ENCODE measurements around the gene RFESD. TPM values are rescaled to one million over a fixed set of nuclear protein-coding genes. Genes with fewer than 3 reads are reported as not detected.

The RFESD gene
- total and polyA plus RNA-seq, 2 of the 4 experiments (the other 2 are of a cell fraction): 1.5 to 2.7 TPM

DNA sequence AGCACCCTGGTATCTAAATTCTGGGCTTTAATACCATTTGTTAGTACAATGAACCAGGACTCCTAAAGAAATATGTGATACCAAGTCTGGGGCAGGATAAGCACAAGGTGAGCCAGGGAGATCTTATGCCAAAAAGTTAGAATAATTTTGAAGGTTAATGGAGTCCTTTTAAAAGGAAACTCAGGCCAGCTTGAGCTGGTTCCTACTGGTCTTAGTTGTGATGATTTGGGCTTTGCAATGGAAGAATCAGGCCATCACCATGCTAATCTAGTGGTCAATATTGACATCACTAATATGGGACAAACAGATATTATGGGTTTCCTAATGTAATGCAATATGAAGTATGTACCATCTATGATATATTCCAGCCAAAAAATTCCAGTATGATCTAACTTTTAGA is 43.8 kb downstream of the RFESD start:
- no peak overlapping the region for H3K23ac ChIP-seq (ENCODE audit: low read depth, low read length)
- intact Hi-C loops (cut with micrococcal nuclease): no loop called here
- no peak overlapping the region for H3K9ac ChIP-seq (ENCODE audit: low read depth, low read length)
- H3K27me3 ChIP-seq (ENCODE audit: control insufficient read depth, insufficient read depth, low read length): no peaks in the 10 kb centered on the region
- dilution Hi-C loops (cut with HindIII; ENCODE audit: low sequenced_read_pairs, unreplicated experiment): no loop called here
- no peak overlapping the region for H3K56ac ChIP-seq (ENCODE audit: extremely low read depth, insufficient read depth, low read length)
- no peak for DNase-seq
- no peak for ATAC-seq (ENCODE audit: low read depth)
- H2AFZ ChIP-seq (replicated peaks; ENCODE audit: low read length, poor library complexity): no peak overlapping the region
- H4K5ac ChIP-seq (ENCODE audit: low read depth, low read length): no peak overlapping the region
- H2BK15ac ChIP-seq (ENCODE audit: low read depth, low read length): no peak overlapping the region
- H2BK120ac ChIP-seq (ENCODE audit: low read depth, low read length): no peak overlapping the region
- in situ Hi-C loops (cut with MboI; ENCODE audit: low sequenced_read_pairs): no loop called here
- no peak overlapping the region for H3K14ac ChIP-seq (replicated peaks; ENCODE audit: low read depth, low read length)
- POLR2A ChIA-PET (ENCODE audit: unreplicated experiment): no interaction called here
- no peak overlapping the region for H2AK9ac ChIP-seq (replicated peaks; ENCODE audit: low read depth, low read length, poor library complexity)
- H2BK5ac ChIP-seq (ENCODE audit: low read depth, low read length, poor library complexity, severe bottlenecking): no peak overlapping the region
- H3K9me3 ChIP-seq (ENCODE audit: control insufficient read depth, insufficient read depth, low read length): no peaks in the 10 kb centered on the region
- no peak overlapping the region for H3K4ac ChIP-seq (ENCODE audit: low read depth, low read length)
- no peaks in the 10 kb centered on the region for H4K20me1 ChIP-seq (ENCODE audit: insufficient read depth, low read length)
- no peaks in the 10 kb centered on the region for H3K36me3 ChIP-seq (ENCODE audit: control insufficient read depth, insufficient read depth, low read length)
- no peak overlapping the region for H3K27ac ChIP-seq (ENCODE audit: insufficient read depth, low read length)
- H3K4me1 ChIP-seq (ENCODE audit: control insufficient read depth, insufficient read depth, low read length): no peaks in the 10 kb centered on the region
- no peak overlapping the region for H3K4me2 ChIP-seq (ENCODE audit: low read depth, low read length)
- H3K18ac ChIP-seq (ENCODE audit: low read depth, low read length): no peak overlapping the region
- H4K91ac ChIP-seq (ENCODE audit: insufficient read depth, low read depth, low read length): no peak overlapping the region
- BruUV-seq (replicated peaks): no TSS peak
- no peak overlapping the region for H3K4me3 ChIP-seq (ENCODE audit: insufficient read depth, low read depth, low read length)
- TF ChIP-seq SMC3 (IDR thresholded peaks at IDR 0.05; ENCODE audit: low read depth, low read length) (no peak), RFX5 (IDR thresholded peaks at IDR 0.05; ENCODE audit: low read depth, low read length) (no peak), POLR2A (IDR thresholded peaks at IDR 0.05; ENCODE audit: low read depth, low read length) (no peak), CHD1 (IDR thresholded peaks at IDR 0.05; ENCODE audit: low read depth, low read length) (no peak), MXI1 (IDR thresholded peaks at IDR 0.05; ENCODE audit: borderline replicate concordance, low read depth, low read length) (no peak), RAD21 (IDR thresholded peaks at IDR 0.05; ENCODE audit: low read length) (no peak), MAZ (IDR thresholded peaks at IDR 0.05; ENCODE audit: borderline replicate concordance, low read depth, low read length) (no peak), BHLHE40 (IDR thresholded peaks at IDR 0.05; ENCODE audit: low read depth, low read length) (no peak), FOS (IDR thresholded peaks at IDR 0.05; ENCODE audit: low read depth, low read length) (no peak), NFE2L2 (IDR thresholded peaks at IDR 0.05; ENCODE audit: low read depth, low read length) (no peak), MAFK (IDR thresholded peaks at IDR 0.05; ENCODE audit: low read depth, low read length) (no peak), RCOR1 (IDR thresholded peaks at IDR 0.05; ENCODE audit: insufficient replicate concordance, low read length) (no peak)
- TF ChIP-seq, protein P1, sequence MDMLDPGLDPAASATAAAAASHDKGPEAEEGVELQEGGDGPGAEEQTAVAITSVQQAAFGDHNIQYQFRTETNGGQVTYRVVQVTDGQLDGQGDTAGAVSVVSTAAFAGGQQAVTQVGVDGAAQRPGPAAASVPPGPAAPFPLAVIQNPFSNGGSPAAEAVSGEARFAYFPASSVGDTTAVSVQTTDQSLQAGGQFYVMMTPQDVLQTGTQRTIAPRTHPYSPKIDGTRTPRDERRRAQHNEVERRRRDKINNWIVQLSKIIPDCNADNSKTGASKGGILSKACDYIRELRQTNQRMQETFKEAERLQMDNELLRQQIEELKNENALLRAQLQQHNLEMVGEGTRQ (IDR thresholded peaks at IDR 0.05; ENCODE audit: low read depth, low read length): no peak
- TF ChIP-seq, protein P2, sequence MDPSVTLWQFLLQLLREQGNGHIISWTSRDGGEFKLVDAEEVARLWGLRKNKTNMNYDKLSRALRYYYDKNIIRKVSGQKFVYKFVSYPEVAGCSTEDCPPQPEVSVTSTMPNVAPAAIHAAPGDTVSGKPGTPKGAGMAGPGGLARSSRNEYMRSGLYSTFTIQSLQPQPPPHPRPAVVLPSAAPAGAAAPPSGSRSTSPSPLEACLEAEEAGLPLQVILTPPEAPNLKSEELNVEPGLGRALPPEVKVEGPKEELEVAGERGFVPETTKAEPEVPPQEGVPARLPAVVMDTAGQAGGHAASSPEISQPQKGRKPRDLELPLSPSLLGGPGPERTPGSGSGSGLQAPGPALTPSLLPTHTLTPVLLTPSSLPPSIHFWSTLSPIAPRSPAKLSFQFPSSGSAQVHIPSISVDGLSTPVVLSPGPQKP (IDR thresholded peaks at IDR 0.05; ENCODE audit: borderline replicate concordance, low read depth, low read length): no peak
- H2BK20ac ChIP-seq (ENCODE audit: low read depth, low read length): no peak overlapping the region
- no peaks in the 10 kb centered on the region for H3K9me1 ChIP-seq (ENCODE audit: insufficient read depth, low read length)
- CTCF ChIA-PET: no interaction called here
- H3K79me1 ChIP-seq (ENCODE audit: low read depth in 1 of 2, low read length in 2 of 2): no peaks in the 10 kb centered on the region
- no peak overlapping the region for H2AK5ac ChIP-seq (ENCODE audit: low read depth, low read length)
- H4K8ac ChIP-seq (ENCODE audit: low read depth in 2 of 2, low read length in 2 of 2): no peak overlapping the region

Data from IMR-90 (cell line).